Liver (tissue), 9 donors: ENCODE data around the gene ZNF346. TPM values are rescaled to one million over a fixed set of nuclear protein-coding genes. Genes with fewer than 3 reads are reported as not detected.

Source experiments
- DNase-seq: peaks from one replicate; pipeline ENCODE4 v3.0.0-alpha.2; 2017; ENCODE audit warnings: low spot score
- H3K27ac ChIP-seq, 2 donors: one replicate each; pipeline ENCODE4 v1.7.0; 2013; ENCODE audit warnings: inconsistent platforms in 2 of 2, low read length in 2 of 2, control low read depth in 1 of 2, low read depth in 1 of 2, mild to moderate bottlenecking in 1 of 2
- H3K27me3 ChIP-seq, 4 donors: one replicate each; pipeline versions ENCODE4 v1.6.1 to v1.7.0; 2013; ENCODE audit warnings: low read length in 3 of 4, inconsistent platforms in 1 of 4, mild to moderate bottlenecking in 1 of 4, moderate library complexity in 1 of 4; ENCODE audit not compliant: control insufficient read depth in 4 of 4, insufficient read depth in 4 of 4
- H3K36me3 ChIP-seq, 4 donors: one replicate each; pipeline versions ENCODE4 v1.6.1 to v1.7.0; 2013; ENCODE audit warnings: low read length in 3 of 4, mild to moderate bottlenecking in 3 of 4, low read depth in 1 of 4, moderate library complexity in 1 of 4; ENCODE audit not compliant: control insufficient read depth in 4 of 4, insufficient read depth in 3 of 4
- H3K4me1 ChIP-seq, 4 donors: one replicate each; pipeline versions ENCODE4 v1.6.1 to v1.7.0; 2013; ENCODE audit warnings: low read length in 3 of 4, mild to moderate bottlenecking in 3 of 4, moderate library complexity in 1 of 4; ENCODE audit not compliant: control insufficient read depth in 4 of 4, insufficient read depth in 4 of 4
- H3K4me3 ChIP-seq, 3 donors: one replicate each; pipeline versions ENCODE4 v1.6.1 to v1.7.0; 2013; ENCODE audit warnings: low read length in 3 of 3, control low read depth in 1 of 3, low read depth in 1 of 3, mild to moderate bottlenecking in 1 of 3
- H3K9ac ChIP-seq, 2 donors: one replicate each; pipeline ENCODE4 v1.7.0; 2013; ENCODE audit warnings: low read length in 2 of 2, mild to moderate bottlenecking in 2 of 2, moderate library complexity in 2 of 2, control low read depth in 1 of 2, low read depth in 1 of 2
- H3K9me3 ChIP-seq, 4 donors: one replicate each; pipeline versions ENCODE4 v1.6.1 to v1.7.0; 2013; ENCODE audit warnings: low read length in 3 of 4; ENCODE audit not compliant: control insufficient read depth in 4 of 4
- ATF3 ChIP-seq: IDR thresholded peaks from 2 replicates; pipeline ENCODE4 v1.6.1; 2016; ENCODE audit warnings: antibody characterized with exemption
- CTCF ChIP-seq: fragments of 150-350 bp; IDR thresholded peaks from 2 replicates; pipeline ENCODE4 v1.5.1; 2017; ENCODE audit warnings: improper control_type of control experiment, low read depth, low read length; ENCODE audit not compliant: missing input control
- EGR1 ChIP-seq, 2 donors: IDR thresholded peaks; 2 replicates each; pipeline ENCODE4 v1.6.1; 2016 to 2018; ENCODE audit warnings: antibody characterized with exemption in 2 of 2, low read depth in 2 of 2
- FOXA1 ChIP-seq: IDR thresholded peaks from 2 replicates; pipeline ENCODE4 v1.6.1; 2016; ENCODE audit warnings: antibody characterized with exemption
- FOXA2 ChIP-seq: IDR thresholded peaks from 2 replicates; pipeline ENCODE4 v1.6.1; 2016; ENCODE audit warnings: antibody characterized with exemption
- GABPA ChIP-seq, 2 donors: IDR thresholded peaks in 1 of 2; conservative IDR thresholded peaks in 1 of 2; 2 replicates each; pipeline ENCODE4 v1.6.1; 2016; ENCODE audit warnings: antibody characterized with exemption in 2 of 2, mild to moderate bottlenecking in 1 of 2, moderate library complexity in 1 of 2
- HNF4A ChIP-seq, 2 donors: conservative IDR thresholded peaks; 2 replicates each; pipeline ENCODE4 v1.6.1; 2016; ENCODE audit warnings: antibody characterized with exemption in 2 of 2, mild to moderate bottlenecking in 2 of 2
- HNF4G ChIP-seq: IDR thresholded peaks from 2 replicates; pipeline ENCODE4 v1.6.1; 2016; ENCODE audit warnings: antibody characterized with exemption
- JUND ChIP-seq, 2 donors: IDR thresholded peaks; 2 replicates each; pipeline ENCODE4 v1.6.1; 2016; ENCODE audit warnings: antibody characterized with exemption in 2 of 2
- MAX ChIP-seq: IDR thresholded peaks from 2 replicates; pipeline ENCODE4 v1.6.1; 2016; ENCODE audit warnings: antibody characterized with exemption
- NR2F2 ChIP-seq: IDR thresholded peaks from 2 replicates; pipeline ENCODE4 v1.6.1; 2016; ENCODE audit warnings: antibody characterized with exemption
- RAD21 ChIP-seq, 2 donors: IDR thresholded peaks; 2 replicates each; pipeline ENCODE4 v1.6.1; 2016; ENCODE audit warnings: antibody characterized with exemption in 2 of 2, mild to moderate bottlenecking in 2 of 2
- REST ChIP-seq: IDR thresholded peaks from 2 replicates; pipeline ENCODE4 v1.6.1; 2016; ENCODE audit warnings: antibody characterized with exemption, mild to moderate bottlenecking
- RXRA ChIP-seq, 2 donors: IDR thresholded peaks; 2 replicates each; pipeline ENCODE4 v1.6.1; 2017 to 2018; ENCODE audit warnings: antibody characterized with exemption in 2 of 2, mild to moderate bottlenecking in 1 of 2
- SP1 ChIP-seq: IDR thresholded peaks from 2 replicates; pipeline ENCODE4 v1.6.1; 2018; ENCODE audit warnings: antibody characterized with exemption, mild to moderate bottlenecking
- TAF1 ChIP-seq: conservative IDR thresholded peaks from 2 replicates; pipeline ENCODE4 v1.6.1; 2016; ENCODE audit warnings: antibody characterized with exemption, mild to moderate bottlenecking
- YY1 ChIP-seq: IDR thresholded peaks from 2 replicates; pipeline ENCODE4 v1.6.1; 2016; ENCODE audit warnings: antibody characterized with exemption, mild to moderate bottlenecking
- ZBTB33 ChIP-seq: IDR thresholded peaks from 2 replicates; pipeline ENCODE4 v1.6.1; 2016; ENCODE audit warnings: antibody characterized with exemption
- WGBS: extraction: QIAGEN DNeasy Blood & Tissue Kit; methylation state at CpG from one replicate; pipeline ENCODE4 v1.1.7; 2013; 5-methylcytosine and 5-hydroxymethylcytosine counted together
- polyA plus RNA-seq, 2 donors: library from polyadenylated mRNA; stranded (reverse) in 1 of 2; unstranded in 1 of 2; fragments of 200-250 nt in 1 of 2; fragments of >200 nt in 1 of 2; fragmentation: Nextera tagmentation in 1 of 2; extraction: Ambion mirVana in 1 of 2; gene quantifications; one replicate each; pipeline versions ENCODE4 v1.2.1 to v1.2.3, GENCODE V29; 2013 to 2015
- total RNA-seq, 2 donors: library from RNA; depleted of rRNA; stranded (reverse); fragments of >200 nt; gene quantifications; one replicate each; pipeline ENCODE4 v1.2.3, GENCODE V29; 2014
- donor health status: healthy.
- donor health status: healthy.
- donor health status: healthy.
- donor health status: healthy.
- donor health status: healthy.

The ZNF346 gene
- total and polyA plus RNA-seq, 4 donors: 3.7 to 11.0 (median 6.4) TPM

- 59% methylated on average over 4 of the region's 4 CpGs for WGBS
- Histone ChIP-seq H3K9me3 (no peaks in the 10 kb centered on the region), H3K9ac (no peak overlapping the region), H3K27ac (no peak overlapping the region), H3K4me1 (peaks cover 0 to 30% (median 21%) of the 10 kb centered on the region in 4 donors), H3K4me3 (no peak overlapping the region), H3K27me3 (no peaks in the 10 kb centered on the region), H3K36me3 (no peaks in the 10 kb centered on the region)
- no peak for DNase-seq
- TF ChIP-seq TAF1: no peak
- TF ChIP-seq JUND (IDR thresholded peaks at IDR 0.05): no peak
- no peak for TF ChIP-seq YY1
- no peak for TF ChIP-seq FOXA2
- no peak for TF ChIP-seq RXRA (IDR thresholded peaks at IDR 0.05)
These were observed 84.7 kb downstream of the ZNF346 start for GRCh38 chr5:177107159-177107558.

GRCh38 chr5:177109810-177110209 lies 87.3 kb downstream of the ZNF346 start:
- Histone ChIP-seq H3K9me3 (no peaks in the 10 kb centered on the region), H3K4me1 (peaks cover 3 to 44% (median 29%) of the 10 kb centered on the region in 4 donors), H3K9ac (no peak overlapping the region), H3K4me3 (no peak overlapping the region), H3K27ac (peak overlapping the region; percentile 17 to 28), H3K27me3 (no peaks in the 10 kb centered on the region), H3K36me3 (no peaks in the 10 kb centered on the region)
- WGBS: 22% methylated on average over 9 of the region's 9 CpGs
- TF ChIP-seq REST: no peak
- no peak for TF ChIP-seq EGR1 (IDR thresholded peaks at IDR 0.05; ENCODE audit: low read depth in 2 of 2)
- no peak for TF ChIP-seq NR2F2
- no peak for TF ChIP-seq JUND (IDR thresholded peaks at IDR 0.05)
- TF ChIP-seq ATF3: no peak
- peak; percentile 37 for TF ChIP-seq SP1
- TF ChIP-seq MAX: no peak
- TF ChIP-seq YY1: no peak
- TF ChIP-seq ZBTB33: no peak
- TF ChIP-seq HNF4G: no peak
- no peak for TF ChIP-seq FOXA1
- peak in 1 of 2 donors; percentile 21 for TF ChIP-seq HNF4A (conservative IDR thresholded peaks at IDR 0.05)
- TF ChIP-seq FOXA2: no peak
- TF ChIP-seq RAD21 (IDR thresholded peaks at IDR 0.05): peak; percentile 12 to 40
- no peak for TF ChIP-seq CTCF
- TF ChIP-seq GABPA (IDR thresholded peaks at IDR 0.05 in 1 of 2, conservative IDR thresholded peaks at IDR 0.05 in 1 of 2): no peak
- TF ChIP-seq TAF1: no peak
- peak; percentile 57 for TF ChIP-seq RXRA (IDR thresholded peaks at IDR 0.05)
- no peak for DNase-seq
